Epithelial cell of esophagus (primary cell): ENCODE data around the gene ZFP2.
"Not testable (repeated sequence)": the region's sequence is repeated elsewhere in the genome, so short reads cannot be mapped to it uniquely, and the experiment has no call there.

ENCODE experiments used
- DNase-seq: peaks from one replicate; pipeline ENCODE4 v3.0.0; 2010; ENCODE audit warnings: low read depth
- H3K4me3 ChIP-seq: 2 replicates; pipeline ENCODE4 v1.5.1; 2011; ENCODE audit warnings: mild to moderate bottlenecking, low read length, control low read depth
- TF ChIP-seq, protein P1 (sequence below): IDR thresholded peaks from 2 replicates; pipeline ENCODE4 v1.5.1; 2011; ENCODE audit warnings: low read depth, mild to moderate bottlenecking, low read length, control low read depth, inconsistent platforms; ENCODE audit not compliant: insufficient read depth; ENCODE audit errors: missing control alignments

Gene ZFP2

DNA sequence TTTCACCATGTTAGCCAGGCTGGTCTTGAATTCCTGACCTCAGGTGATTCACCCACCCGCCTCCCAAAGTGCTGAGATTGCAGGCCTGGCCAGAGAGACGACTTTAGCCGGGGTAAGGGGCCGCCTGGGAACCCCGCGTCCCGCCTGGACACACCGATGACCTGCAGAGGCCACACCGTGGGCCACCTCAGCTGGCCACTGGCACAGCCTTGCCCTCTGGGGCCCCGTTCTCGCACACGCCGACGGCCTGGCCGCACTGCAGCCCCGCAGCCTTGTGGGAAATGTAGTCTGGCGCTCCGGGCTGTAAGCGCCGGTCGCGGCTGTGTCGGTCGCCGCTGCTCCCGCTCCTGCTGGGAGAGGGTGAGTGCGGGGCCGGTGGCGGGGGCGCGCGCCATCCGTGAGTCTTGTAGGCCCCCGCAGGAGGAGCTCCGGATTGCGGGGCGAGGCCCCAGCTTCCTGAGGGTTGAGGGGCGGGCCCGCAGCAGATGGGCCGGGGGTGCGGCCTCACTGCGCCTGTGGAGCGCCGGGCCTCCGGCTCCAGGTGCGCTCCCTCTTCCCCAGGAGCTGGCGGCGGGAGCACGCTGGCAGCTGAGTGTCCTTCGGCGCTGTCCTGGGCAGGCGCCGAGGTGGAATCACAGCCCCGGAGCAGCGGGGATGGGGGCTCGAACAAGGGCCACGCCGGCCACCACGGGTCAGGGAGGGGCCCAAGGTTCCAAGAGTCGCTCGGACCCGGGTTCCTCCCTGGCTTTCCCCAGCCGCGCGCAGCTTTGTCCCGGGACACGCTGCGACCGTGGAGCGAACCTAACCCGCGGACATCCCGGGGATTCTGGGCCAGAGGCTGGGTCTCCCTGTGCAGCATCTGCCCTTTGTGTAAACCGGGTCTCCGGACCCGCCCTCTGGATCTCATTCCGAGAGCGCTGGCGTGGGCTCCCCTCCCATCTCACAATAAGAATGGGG is at the start of gene ZFP2:
Gene ZFP2, plus strand, starts transcription at position 299 of the 957 bp plus-strand sequence. CDS start 35,401 bp downstream, outside the sequence.
- peak; percentile 63 for DNase-seq
- H3K4me3 ChIP-seq, result peak within 1 kb of the TSS; percentile 76
- TF ChIP-seq, protein P1, sequence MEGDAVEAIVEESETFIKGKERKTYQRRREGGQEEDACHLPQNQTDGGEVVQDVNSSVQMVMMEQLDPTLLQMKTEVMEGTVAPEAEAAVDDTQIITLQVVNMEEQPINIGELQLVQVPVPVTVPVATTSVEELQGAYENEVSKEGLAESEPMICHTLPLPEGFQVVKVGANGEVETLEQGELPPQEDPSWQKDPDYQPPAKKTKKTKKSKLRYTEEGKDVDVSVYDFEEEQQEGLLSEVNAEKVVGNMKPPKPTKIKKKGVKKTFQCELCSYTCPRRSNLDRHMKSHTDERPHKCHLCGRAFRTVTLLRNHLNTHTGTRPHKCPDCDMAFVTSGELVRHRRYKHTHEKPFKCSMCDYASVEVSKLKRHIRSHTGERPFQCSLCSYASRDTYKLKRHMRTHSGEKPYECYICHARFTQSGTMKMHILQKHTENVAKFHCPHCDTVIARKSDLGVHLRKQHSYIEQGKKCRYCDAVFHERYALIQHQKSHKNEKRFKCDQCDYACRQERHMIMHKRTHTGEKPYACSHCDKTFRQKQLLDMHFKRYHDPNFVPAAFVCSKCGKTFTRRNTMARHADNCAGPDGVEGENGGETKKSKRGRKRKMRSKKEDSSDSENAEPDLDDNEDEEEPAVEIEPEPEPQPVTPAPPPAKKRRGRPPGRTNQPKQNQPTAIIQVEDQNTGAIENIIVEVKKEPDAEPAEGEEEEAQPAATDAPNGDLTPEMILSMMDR, result no peak

DNA sequence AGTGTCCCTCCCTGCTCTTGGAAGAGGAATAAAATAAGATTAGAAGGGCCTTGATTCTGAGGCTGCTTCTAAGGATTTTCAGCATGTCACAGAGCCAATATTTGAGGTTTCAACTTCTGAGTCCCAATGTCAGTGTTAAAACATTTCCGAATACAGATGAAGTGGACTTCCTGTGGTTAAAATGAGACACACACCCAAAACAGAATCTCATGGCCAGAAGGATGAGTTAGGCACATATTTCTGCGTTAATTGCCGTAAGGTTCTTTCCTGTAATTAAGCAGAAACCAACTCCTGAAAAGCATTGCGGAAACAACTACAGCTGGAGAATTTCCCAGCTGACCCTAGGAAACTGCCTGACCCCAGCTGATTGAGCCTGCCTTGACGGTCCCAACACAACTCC is 46.4 kb upstream of the ZFP2 start:
- DNase-seq, result no peak
- TF ChIP-seq, protein P1, result no peak
- no peak overlapping the region for H3K4me3 ChIP-seq

DNA sequence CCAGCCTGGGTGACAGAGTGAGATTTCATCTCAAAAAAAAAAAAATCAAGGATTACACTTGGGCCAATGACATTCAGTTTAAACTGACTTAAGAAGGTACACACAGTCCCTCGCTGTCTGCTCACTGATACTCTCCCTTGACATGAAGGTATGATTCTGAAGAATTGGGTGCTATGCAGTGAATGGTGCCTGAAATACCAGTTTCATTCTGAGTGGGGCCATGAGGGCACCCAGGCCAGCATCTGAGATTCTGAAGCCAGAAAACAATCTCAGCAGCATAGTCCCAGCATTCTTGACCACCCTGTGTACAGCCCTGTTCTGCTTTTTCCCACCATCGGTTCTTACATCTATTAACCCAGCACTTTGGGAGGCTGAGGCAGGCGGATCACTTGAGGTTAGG is 43.8 kb upstream of the ZFP2 start:
- no peak overlapping the region for H3K4me3 ChIP-seq
- TF ChIP-seq, protein P1, result no peak
- no peak for DNase-seq

DNA sequence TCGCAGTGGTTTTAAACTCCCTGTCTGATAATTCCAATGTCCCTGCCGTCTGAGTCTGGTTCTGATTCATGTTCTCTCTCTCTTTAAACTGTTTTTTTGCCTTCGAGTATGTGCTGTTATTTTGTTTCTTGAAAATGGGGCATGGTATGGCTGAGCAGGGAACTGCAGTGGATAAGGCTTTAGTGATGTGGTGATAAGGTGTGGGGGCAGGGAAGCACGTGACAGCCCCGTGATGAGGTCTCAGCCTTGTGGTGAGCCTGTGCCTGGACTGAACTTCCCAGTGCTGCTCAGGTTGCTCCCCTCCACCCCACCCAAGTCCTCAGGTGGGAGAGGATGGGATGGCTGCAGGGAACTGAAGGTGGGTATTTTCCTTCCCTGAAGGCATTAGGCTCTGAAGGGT is 41.4 kb upstream of the ZFP2 start:
- no peak overlapping the region for H3K4me3 ChIP-seq
- DNase-seq, result no peak
- TF ChIP-seq, protein P1, result no peak

DNA sequence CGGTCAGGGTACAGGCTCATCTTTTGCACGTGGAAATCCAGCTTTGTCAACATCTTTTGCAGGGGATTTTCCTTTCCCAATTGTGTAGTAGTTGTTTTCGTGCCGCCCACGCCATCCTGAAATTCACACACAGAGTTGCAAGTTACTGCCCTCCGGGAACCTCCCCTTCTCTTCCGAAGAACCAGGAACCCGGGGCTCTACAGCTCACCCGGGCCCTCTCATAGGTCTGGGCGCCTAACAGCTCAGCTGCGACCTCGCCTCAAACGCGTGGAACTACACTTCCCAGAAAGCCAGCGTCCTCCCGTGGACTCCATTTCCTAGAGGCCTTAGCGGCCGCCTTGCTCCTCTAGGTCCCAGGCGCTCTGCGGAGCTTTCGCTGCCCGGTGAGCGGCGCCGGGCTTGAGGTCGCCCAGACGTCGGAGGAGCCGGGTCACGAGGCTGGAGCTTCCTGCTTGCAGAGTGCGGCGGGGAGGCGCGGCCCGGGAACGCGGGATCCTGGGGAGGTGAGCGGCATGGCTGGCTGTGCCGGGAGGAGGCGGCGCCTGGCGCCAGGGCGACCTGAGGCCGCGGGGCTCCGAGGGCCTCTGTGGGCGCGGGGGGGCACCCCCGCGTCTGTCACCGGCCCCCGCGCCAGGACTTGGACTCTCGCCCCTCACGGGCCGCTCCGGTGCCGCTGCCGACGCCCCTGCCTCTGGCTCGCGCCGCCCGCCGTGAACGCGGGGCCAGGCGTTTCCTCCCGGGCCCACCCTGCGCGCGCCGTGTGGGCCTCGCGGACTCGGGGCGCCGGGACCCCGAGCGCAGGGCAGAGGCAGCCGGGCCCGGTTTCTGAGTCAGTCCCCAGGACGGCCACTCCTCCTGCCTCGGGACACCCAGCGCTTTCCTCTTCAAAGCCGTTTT is 35.8 kb upstream of the ZFP2 start, which contains the start of gene ZNF354B:
Gene ZNF354B, plus strand, starts transcription at position 329 of the 897 bp plus-strand sequence. CDS start 1,095 bp downstream, outside the sequence.
- peak; percentile 95 for DNase-seq
- TF ChIP-seq, protein P1, result no peak
- peak within 1 kb of the TSS; percentile 56 for H3K4me3 ChIP-seq

DNA sequence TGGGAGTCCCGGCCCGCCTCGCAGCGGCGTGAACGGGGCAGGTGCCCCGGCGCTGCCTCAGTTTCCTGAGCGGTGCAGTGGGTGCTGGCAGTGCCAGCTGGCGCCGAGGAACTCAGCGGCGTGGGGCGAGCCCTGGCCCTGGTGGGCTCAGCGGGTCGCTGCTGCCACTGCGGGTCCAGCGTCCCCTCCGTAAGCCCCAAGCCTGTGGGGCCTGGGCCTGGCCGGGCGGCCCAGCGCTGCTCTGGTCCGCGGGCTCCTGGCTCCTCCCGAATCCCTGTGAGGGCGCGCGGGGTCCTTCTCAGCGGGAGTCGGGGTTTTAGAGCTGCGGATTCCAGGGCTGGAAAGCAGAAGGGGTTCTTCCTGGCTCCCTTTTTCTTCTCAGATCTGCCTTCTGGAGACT is 35.1 kb upstream of the ZFP2 start:
- DNase-seq, result not testable (repeated sequence)
- peak overlapping the region; percentile 56 for H3K4me3 ChIP-seq

DNA sequence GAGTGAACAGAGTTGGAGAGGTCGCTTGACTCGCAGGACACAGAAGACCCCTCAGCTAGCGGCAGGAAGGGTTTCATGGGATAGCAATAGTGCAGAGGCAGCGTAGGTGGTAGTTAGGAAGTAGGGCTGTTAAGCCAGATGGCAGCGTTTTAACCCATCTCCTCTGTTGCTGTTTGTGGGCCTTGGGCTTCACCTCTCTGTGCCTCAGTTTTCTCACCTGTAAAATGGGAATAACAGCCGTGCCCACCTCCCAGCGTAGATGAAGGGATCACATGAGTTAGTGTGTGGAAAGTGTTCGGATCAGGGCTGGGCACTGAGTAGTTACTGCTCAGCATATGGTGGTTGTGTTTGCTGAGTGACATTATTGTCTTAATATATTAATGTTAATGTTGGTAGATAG is 34.1 kb upstream of the ZFP2 start:
- H3K4me3 ChIP-seq, result no peak overlapping the region
- TF ChIP-seq, protein P1, result no peak
- no peak for DNase-seq
